ENCODE data around the gene ZNF587B.
"Not testable (repeated sequence)": the region's sequence is repeated elsewhere in the genome, so short reads cannot be mapped to it uniquely, and the experiment has no call there.

ZNF587B gene

DNA sequence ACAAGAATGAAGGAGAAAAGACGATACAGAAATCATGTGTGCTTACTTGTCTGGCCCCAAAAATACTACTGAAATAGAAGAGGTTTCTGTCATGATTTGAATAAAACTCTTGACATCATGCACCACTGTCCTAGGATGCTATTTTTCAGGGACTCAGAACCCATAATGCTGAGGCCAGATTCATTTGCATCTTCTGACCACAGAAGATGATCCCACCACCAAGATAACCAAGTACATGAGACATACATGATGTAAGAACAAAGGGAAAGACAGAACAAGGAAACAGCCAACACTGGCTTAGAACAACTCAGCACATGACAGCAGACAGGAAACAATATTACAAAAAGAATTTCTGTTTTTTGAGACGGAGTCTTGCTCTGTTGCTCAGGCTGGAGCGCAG, 17.9 kb upstream of the ZNF587B start:
- Histone ChIP-seq H3K4me1 (ENCODE audit: control insufficient read depth, insufficient read depth, low read length) (peaks cover 28% of the 10 kb centered on the region), H3K4me3 (ENCODE audit: low read length) (no peak overlapping the region), H3K27me3 (ENCODE audit: control insufficient read depth, insufficient read depth, low read length) (no peaks in the 10 kb centered on the region), H3K9me3 (ENCODE audit: control insufficient read depth, low read length) (no peaks in the 10 kb centered on the region), H3K36me3 (ENCODE audit: control insufficient read depth, insufficient read depth, low read length) (peaks cover 7% of the 10 kb centered on the region), H3K9ac (ENCODE audit: low read length) (no peak overlapping the region)

DNA sequence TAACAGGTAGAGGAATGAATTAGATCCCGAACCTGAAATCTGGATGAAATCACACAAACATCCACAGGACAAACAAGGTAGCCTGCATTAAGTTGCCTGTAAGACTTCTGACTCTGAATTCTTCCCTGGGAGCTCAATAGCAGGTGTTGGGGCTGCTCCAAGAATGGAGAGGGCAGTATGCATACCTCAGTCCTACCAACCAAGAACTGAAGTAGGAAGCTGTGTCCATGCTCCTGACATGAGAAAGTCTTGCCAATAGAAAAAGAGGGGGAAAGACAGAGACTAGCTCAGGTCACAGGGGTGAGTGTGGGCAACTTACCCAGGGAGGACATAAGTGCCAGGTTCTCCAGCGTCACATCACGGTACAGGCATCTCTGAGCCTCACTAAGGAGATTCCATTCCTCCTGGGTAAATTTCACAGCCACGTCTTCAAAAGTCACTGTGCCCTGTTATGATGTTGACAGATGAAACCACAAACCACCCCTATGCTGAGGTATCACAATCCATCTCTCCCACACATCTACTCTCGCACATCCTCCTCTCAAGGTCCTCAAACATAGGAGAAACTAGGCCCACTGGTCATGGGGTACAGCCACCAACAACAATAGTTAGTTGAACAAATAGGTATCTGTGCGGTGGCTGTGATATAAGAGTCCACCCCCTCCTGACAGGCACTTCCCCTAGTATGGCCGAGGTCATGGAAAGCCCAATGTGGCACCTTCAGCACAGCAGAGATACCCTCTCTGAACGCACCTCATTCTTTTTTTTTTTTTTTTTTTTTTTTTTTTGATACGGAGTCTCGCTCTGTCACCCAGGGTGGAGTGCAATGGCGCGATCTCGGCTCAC, 16.9 kb upstream of the ZNF587B start:
- H3K36me3 ChIP-seq (ENCODE audit: control insufficient read depth, insufficient read depth, low read length); H3K27me3 ChIP-seq (ENCODE audit: control insufficient read depth, insufficient read depth, low read length); H3K9me3 ChIP-seq (ENCODE audit: control insufficient read depth, low read length): not testable (repeated sequence)
- Histone ChIP-seq H3K4me1 (ENCODE audit: control insufficient read depth, insufficient read depth, low read length) (peaks cover 28% of the 10 kb centered on the region), H3K9ac (ENCODE audit: low read length) (peak overlapping the region; percentile 93), H3K4me3 (ENCODE audit: low read length) (peak overlapping the region; percentile 83)

DNA sequence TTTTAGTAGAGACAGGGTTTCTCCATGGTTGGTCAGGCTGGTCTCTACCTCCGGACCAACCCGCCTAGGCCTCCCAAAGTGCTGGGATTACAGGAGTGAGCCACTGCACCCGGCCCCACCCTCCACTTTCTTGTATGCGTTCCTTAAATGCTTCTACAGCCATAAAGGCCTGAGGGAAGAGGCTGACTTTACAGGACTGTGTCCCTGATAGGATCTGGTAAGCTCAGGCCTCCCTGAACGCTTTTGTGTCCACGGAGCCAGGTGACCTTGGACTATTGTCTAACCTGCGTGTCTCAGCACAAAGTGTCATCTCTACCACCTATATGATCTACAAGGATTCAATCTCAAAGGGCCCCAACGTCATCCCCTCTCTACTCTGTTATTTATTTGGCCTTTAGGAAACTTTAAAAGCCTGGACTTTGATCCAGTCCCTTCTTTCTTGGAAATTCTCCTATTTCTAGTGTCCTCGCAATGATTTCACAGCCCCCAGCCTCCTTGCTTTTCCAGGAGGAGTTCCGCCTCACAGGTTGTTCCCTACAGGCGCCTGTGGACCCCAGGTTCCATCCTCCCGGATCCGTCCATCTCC, 16.1 kb upstream of the ZNF587B start:
- Histone ChIP-seq H3K4me3 (ENCODE audit: low read length) (peak overlapping the region; percentile 83), H3K36me3 (ENCODE audit: control insufficient read depth, insufficient read depth, low read length) (peaks cover 7% of the 10 kb centered on the region), H3K9me3 (ENCODE audit: control insufficient read depth, low read length) (no peaks in the 10 kb centered on the region), H3K4me1 (ENCODE audit: control insufficient read depth, insufficient read depth, low read length) (peaks cover 28% of the 10 kb centered on the region), H3K9ac (ENCODE audit: low read length) (peak overlapping the region; percentile 93), H3K27me3 (ENCODE audit: control insufficient read depth, insufficient read depth, low read length) (no peaks in the 10 kb centered on the region)

DNA sequence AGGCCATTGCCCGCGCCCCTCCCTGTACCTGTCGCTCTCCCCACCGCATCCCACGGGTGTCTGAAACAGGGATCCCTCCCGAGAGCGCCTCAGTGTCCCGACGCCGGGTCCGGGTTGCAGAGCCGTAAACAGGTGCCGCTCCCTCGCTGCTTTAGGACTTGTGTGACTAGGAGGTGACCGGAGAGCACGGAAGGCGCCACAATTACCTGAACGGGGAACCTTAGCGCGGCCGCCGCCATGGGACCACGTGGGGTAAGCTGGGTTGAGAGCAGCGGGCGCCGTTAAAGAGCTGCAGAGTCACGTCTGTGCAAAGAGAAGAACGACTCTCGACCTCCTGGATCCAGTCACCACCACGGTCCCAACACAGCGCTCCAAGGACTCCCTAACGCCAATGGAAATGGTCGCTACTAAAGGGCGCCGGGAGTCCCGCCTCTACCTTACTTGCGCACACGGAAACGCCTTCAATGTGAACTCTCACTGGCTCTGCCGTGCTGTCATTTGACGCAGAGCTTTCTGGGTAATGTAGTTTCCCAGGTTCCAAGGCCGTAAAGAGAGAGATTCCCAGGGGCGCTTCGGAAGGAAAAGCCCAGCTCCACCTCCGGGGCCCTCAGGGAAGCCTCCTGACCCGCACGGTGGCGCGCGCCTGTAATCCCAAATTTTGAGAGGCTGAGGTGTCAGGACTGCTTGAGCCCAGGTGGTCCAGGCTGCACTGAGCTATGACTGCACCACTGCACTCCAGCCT, 15.4 kb upstream of the ZNF587B start, which contains the start of gene ZNF552:
Gene ZNF552 (minus strand): TSS at position 409 of the 742 bp plus-strand sequence. CDS start 170 bp downstream, at position 239.
- peaks cover 26% of the 10 kb centered on the region for H3K4me1 ChIP-seq (ENCODE audit: control insufficient read depth, insufficient read depth, low read length)
- no peaks in the 10 kb centered on the region for H3K9me3 ChIP-seq (ENCODE audit: control insufficient read depth, low read length)
- H3K27me3 ChIP-seq (ENCODE audit: control insufficient read depth, insufficient read depth, low read length) = no peaks in the 10 kb centered on the region
- H3K36me3 ChIP-seq (ENCODE audit: control insufficient read depth, insufficient read depth, low read length) = peaks cover 6% of the 10 kb centered on the region
- peak within 1 kb of the TSS; percentile 93 for H3K9ac ChIP-seq (ENCODE audit: low read length)
- H3K4me3 ChIP-seq (ENCODE audit: low read length) = peak within 1 kb of the TSS; percentile 83

DNA sequence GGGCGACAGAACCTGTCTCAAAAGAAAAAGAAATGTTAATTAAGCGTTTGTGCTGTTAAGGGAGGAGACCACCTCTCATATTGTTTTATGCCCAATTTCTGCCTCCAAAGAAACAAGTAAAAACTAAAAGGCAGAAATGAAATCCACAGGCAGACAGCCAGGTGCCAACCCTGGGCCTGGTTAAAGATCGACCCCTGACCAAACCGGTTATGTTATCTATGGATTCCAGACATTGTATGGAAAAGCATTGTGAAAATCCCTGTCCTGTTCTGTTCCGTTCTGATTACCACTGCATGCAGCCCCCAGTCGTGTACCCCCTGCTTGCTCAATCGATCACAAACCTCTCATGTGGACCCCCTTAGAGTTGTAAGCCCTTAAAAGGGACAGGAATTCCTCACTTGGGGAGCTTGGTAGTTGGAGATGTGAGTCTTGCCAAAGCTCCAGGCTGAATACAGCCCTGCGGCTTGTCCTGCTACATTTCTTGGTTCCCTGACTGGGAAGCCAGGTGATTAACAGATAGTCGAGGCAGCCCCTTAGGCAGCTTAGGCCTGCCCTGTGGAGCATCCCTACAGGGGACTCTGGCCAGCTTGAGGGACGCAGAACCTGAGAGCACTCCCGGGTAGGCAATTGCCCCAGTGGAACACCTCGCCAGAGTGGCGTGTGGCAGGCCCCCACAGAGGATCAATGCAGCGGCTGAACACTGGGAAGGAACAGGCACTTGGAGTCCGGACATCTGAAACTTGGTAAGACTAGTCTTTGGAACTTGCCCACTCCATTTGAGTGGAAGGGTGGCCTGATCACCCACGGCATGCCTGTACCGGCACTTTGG, 14.6 kb upstream of the ZNF587B start:
- Histone ChIP-seq H3K4me3 (ENCODE audit: low read length) (peak overlapping the region; percentile 83), H3K9ac (ENCODE audit: low read length) (peak overlapping the region; percentile 93), H3K9me3 (ENCODE audit: control insufficient read depth, low read length) (no peaks in the 10 kb centered on the region), H3K4me1 (ENCODE audit: control insufficient read depth, insufficient read depth, low read length) (peaks cover 21% of the 10 kb centered on the region), H3K27me3 (ENCODE audit: control insufficient read depth, insufficient read depth, low read length) (no peaks in the 10 kb centered on the region), H3K36me3 (ENCODE audit: control insufficient read depth, insufficient read depth, low read length) (no peaks in the 10 kb centered on the region)

DNA sequence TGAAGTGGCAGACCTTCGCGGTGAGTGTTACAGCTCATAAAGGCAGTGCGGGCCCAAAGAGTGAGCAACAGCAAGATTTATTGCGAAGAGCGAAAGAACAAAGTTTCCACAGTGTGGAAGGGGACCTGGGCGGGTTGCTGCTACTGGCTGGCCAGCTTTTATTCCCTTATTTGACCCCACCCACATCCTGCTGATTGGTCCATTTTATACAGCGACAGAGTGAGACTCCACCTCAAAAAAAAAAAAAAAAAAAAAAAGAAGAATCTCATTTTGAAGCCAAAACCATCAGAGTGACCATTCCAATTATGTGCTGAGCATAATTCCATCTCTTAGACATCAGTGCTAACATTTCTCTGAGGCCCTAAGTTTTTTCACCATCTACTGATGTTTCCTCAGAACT, 13.4 kb upstream of the ZNF587B start:
- no peak overlapping the region for H3K9ac ChIP-seq (ENCODE audit: low read length)
- no peak overlapping the region for H3K4me3 ChIP-seq (ENCODE audit: low read length)
- peaks cover 23% of the 10 kb centered on the region for H3K4me1 ChIP-seq (ENCODE audit: control insufficient read depth, insufficient read depth, low read length)
- no peaks in the 10 kb centered on the region for H3K9me3 ChIP-seq (ENCODE audit: control insufficient read depth, low read length)
- H3K27me3 ChIP-seq (ENCODE audit: control insufficient read depth, insufficient read depth, low read length) = no peaks in the 10 kb centered on the region
- no peaks in the 10 kb centered on the region for H3K36me3 ChIP-seq (ENCODE audit: control insufficient read depth, insufficient read depth, low read length)

DNA sequence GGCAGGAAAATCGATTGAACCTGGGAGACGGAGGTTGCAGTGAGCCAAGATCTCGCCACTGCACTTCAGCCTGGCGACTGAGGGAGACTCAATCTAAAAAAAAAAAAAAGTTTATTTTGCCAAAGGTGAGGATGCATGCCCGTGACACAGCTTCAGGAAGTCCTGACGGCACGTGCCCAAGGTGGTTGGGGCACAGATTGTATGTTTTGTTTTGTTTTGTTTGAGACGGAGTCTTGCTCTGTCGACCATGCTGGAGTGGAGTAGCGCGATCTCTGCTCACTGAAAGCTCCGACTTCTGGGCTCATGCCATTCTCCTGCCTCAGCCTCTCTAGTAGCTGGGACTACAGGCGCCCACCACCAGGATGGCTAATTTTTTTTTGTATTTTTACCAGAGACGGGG, 12.1 kb upstream of the ZNF587B start:
- no peaks in the 10 kb centered on the region for H3K36me3 ChIP-seq (ENCODE audit: control insufficient read depth, insufficient read depth, low read length)
- H3K9me3 ChIP-seq (ENCODE audit: control insufficient read depth, low read length) = no peaks in the 10 kb centered on the region
- no peaks in the 10 kb centered on the region for H3K27me3 ChIP-seq (ENCODE audit: control insufficient read depth, insufficient read depth, low read length)
- H3K4me1 ChIP-seq (ENCODE audit: control insufficient read depth, insufficient read depth, low read length) = peaks cover 21% of the 10 kb centered on the region
- H3K4me3 ChIP-seq (ENCODE audit: low read length) = no peak overlapping the region
- no peak overlapping the region for H3K9ac ChIP-seq (ENCODE audit: low read length)

DNA sequence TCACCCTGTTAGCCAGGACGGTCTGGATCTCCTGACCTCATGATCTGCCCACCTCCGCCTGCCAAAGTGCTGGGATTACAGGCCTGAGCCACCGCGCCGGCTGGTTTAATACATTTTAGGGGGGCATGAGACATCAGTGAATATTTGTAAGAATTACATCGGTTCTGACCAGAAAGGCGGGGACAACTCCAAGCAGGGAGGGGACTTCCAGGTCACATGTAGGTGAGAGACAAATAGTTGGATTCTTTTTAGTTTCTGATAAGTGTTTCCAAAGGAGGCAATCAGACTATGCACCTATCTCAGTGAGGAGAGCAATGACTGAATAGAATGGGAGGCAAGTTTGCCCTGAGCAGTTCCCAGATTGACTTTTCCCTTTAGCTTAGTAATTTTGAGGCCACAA, 11.7 kb upstream of the ZNF587B start:
- Histone ChIP-seq H3K9me3 (ENCODE audit: control insufficient read depth, low read length) (no peaks in the 10 kb centered on the region), H3K4me3 (ENCODE audit: low read length) (no peak overlapping the region), H3K27me3 (ENCODE audit: control insufficient read depth, insufficient read depth, low read length) (no peaks in the 10 kb centered on the region), H3K9ac (ENCODE audit: low read length) (no peak overlapping the region), H3K4me1 (ENCODE audit: control insufficient read depth, insufficient read depth, low read length) (peaks cover 24% of the 10 kb centered on the region), H3K36me3 (ENCODE audit: control insufficient read depth, insufficient read depth, low read length) (no peaks in the 10 kb centered on the region)

DNA sequence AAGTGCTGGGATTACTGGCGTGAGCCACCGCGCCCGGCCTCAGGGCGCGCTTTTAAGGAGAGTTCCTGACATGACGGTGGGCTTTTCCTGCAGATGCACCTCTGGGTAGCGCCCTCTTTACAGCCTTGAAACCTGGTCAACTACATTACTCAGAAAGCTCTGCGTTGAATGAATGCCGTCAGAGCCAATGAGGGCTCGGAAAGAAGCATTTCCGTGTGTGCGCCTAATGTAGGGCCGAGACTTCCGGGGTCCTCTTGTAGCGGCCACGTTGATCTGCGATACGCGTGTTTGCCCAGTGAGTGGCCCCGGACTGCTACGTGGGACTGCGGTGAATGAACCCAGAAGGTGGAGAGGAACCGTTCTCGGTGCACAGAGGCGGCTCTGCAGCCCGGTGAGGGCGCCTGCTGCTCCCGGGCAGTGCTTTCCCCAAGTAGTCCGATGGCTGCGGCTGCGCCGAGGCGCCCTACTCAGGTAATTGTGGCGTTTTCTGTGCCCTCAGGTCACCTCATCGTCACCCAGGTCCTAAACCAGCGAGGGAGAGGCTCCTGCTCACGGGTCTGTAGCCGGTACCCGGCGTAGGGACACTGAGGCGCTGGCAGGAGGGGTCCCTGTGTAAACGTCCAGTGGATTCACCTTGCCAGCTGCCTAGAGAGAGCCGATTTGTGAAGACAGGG, 10.5 kb upstream of the ZNF587B start:
- H3K9me3 ChIP-seq (ENCODE audit: control insufficient read depth, low read length) = no peaks in the 10 kb centered on the region
- no peaks in the 10 kb centered on the region for H3K36me3 ChIP-seq (ENCODE audit: control insufficient read depth, insufficient read depth, low read length)
- peak overlapping the region; percentile 62 for H3K4me3 ChIP-seq (ENCODE audit: low read length)
- H3K4me1 ChIP-seq (ENCODE audit: control insufficient read depth, insufficient read depth, low read length) = peaks cover 21% of the 10 kb centered on the region
- H3K9ac ChIP-seq (ENCODE audit: low read length) = peak overlapping the region; percentile 87
- no peaks in the 10 kb centered on the region for H3K27me3 ChIP-seq (ENCODE audit: control insufficient read depth, insufficient read depth, low read length)

DNA sequence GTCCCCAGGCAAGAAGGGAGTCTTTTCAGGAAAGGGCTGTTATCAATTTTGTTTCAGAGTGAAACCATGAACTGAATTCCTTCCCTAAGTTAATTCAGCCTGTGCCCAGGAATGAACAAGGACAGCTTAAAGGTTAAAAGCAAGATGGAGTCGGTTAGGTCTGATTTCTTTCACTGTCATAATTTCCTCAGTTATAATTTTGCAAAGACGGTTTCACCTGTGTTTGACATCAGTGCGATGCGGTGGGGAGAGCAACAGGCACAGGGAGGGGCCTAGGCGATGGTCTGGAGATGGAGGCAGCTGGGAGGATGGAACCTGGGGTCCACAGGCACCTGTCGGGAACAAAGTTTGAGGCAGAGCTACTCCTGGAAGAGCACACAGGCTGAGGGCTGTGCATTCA, 9.5 kb upstream of the ZNF587B start:
- peaks cover 14% of the 10 kb centered on the region for H3K4me1 ChIP-seq (ENCODE audit: control insufficient read depth, insufficient read depth, low read length)
- H3K36me3 ChIP-seq (ENCODE audit: control insufficient read depth, insufficient read depth, low read length) = no peaks in the 10 kb centered on the region
- H3K4me3 ChIP-seq (ENCODE audit: low read length) = peak overlapping the region; percentile 62
- H3K9ac ChIP-seq (ENCODE audit: low read length) = peak overlapping the region; percentile 87
- H3K27me3 ChIP-seq (ENCODE audit: control insufficient read depth, insufficient read depth, low read length) = no peaks in the 10 kb centered on the region
- no peaks in the 10 kb centered on the region for H3K9me3 ChIP-seq (ENCODE audit: control insufficient read depth, low read length)

DNA sequence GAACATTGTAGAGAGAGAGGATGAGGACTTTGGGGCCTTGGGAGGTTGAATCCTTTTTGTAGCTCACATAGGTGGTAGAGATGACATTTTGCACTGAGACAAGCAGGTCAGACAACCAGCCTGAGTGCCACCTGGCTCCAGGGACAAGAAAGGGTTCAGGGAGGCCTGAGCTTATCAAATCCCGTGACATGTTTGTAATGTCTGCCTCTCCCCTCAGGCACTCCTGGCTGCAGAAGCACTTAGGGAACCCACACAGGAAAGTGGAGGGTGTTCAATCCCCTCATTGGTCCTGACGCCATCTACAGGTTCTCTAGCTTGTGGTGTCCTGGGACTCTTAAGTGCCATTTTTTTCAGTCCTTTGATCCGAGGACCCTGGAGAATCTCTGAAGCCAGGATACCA, 9.0 kb upstream of the ZNF587B start:
- H3K4me3 ChIP-seq (ENCODE audit: low read length); H3K36me3 ChIP-seq (ENCODE audit: control insufficient read depth, insufficient read depth, low read length): not testable (repeated sequence)

More for the DNA sequence above, 9.0 kb upstream of the ZNF587B start:
- H3K27me3 ChIP-seq (ENCODE audit: control insufficient read depth, insufficient read depth, low read length); H3K9me3 ChIP-seq (ENCODE audit: control insufficient read depth, low read length); H3K9ac ChIP-seq (ENCODE audit: low read length): not testable (repeated sequence)
- peaks cover 13% of the 10 kb centered on the region for H3K4me1 ChIP-seq (ENCODE audit: control insufficient read depth, insufficient read depth, low read length)
